IMR-90 (cell line): ENCODE measurements around the gene MPPED2. TPM values are rescaled to one million over a fixed set of nuclear protein-coding genes. Genes with fewer than 3 reads are reported as not detected.

Experiments
- ATAC-seq: fragments of 200-7000 bp; cut with Tn5 transposase; 2 replicates; pipeline ENCODE4 v1.9.1; 2020; ENCODE audit warnings: low read depth, mild to moderate bottlenecking, moderate library complexity
- BruUV-seq: library from RNA; stranded (reverse); fragments of 400-500 nt; replicated peaks from 2 replicates; lab custom pipeline; 2021; lab: Mats Ljungman, UMichigan
- CTCF ChIA-PET: fragments of 300-600 bp; formaldehyde crosslinking; extraction: SDS; loops from one replicate; lab custom pipeline; 2021; ENCODE audit warnings: antibody characterized with exemption; lab: Yijun Ruan, JAX
- POLR2A ChIA-PET: fragments of 300-600 bp; sonication (Branson Sonifier 250); formaldehyde crosslinking; loops from one replicate; lab custom pipeline; 2022; ENCODE audit warnings: antibody characterized with exemption; ENCODE audit not compliant: unreplicated experiment; lab: Charles Lee
- DNase-seq: peaks from one replicate; pipeline ENCODE4 v3.0.0; 2013
- H2AFZ ChIP-seq: replicated peaks from 2 replicates; pipeline ENCODE3; 2013; ENCODE audit warnings: low read length, mild to moderate bottlenecking; ENCODE audit not compliant: poor library complexity
- H2AK5ac ChIP-seq: 2 replicates; pipeline ENCODE4 v1.6.1; 2013; ENCODE audit warnings: low read depth, low read length, inconsistent platforms
- H2AK9ac ChIP-seq: replicated peaks from 2 replicates; pipeline ENCODE3; 2013; ENCODE audit warnings: mild to moderate bottlenecking, low read depth, low read length, moderate library complexity; ENCODE audit not compliant: poor library complexity
- H2BK120ac ChIP-seq: 2 replicates; pipeline ENCODE4 v1.6.1; 2013; ENCODE audit warnings: low read depth, low read length, inconsistent platforms
- H2BK15ac ChIP-seq: 3 replicates; pipeline ENCODE4 v1.6.1; 2013; ENCODE audit warnings: low read depth, low read length, inconsistent platforms
- H2BK20ac ChIP-seq: 2 replicates; pipeline ENCODE4 v1.6.1; 2013; ENCODE audit warnings: low read depth, mild to moderate bottlenecking, inconsistent platforms, low read length, moderate library complexity
- H2BK5ac ChIP-seq: 2 replicates; pipeline ENCODE4 v1.6.1; 2013; ENCODE audit warnings: mild to moderate bottlenecking, low read depth, low read length, inconsistent platforms; ENCODE audit not compliant: poor library complexity, severe bottlenecking
- H3K14ac ChIP-seq: replicated peaks from 2 replicates; pipeline ENCODE4 v1.6.1; 2013; ENCODE audit warnings: low read depth, low read length, inconsistent platforms
- H3K18ac ChIP-seq: 2 replicates; pipeline ENCODE4 v1.6.1; 2013; ENCODE audit warnings: low read depth, low read length, control low read depth
- H3K23ac ChIP-seq: 2 replicates; pipeline ENCODE4 v1.6.1; 2013; ENCODE audit warnings: low read depth, low read length, inconsistent platforms
- H3K27ac ChIP-seq: 2 replicates; pipeline ENCODE4 v1.5.1; 2013; ENCODE audit warnings: mild to moderate bottlenecking, control low read depth, low read length; ENCODE audit not compliant: insufficient read depth
- H3K27me3 ChIP-seq: 2 replicates; pipeline ENCODE4 v1.6.1; 2013; ENCODE audit warnings: low read length; ENCODE audit not compliant: control insufficient read depth, insufficient read depth
- H3K36me3 ChIP-seq: 2 replicates; pipeline ENCODE4 v1.6.1; 2013; ENCODE audit warnings: low read length, mixed read lengths; ENCODE audit not compliant: control insufficient read depth, insufficient read depth
- H3K4ac ChIP-seq: 2 replicates; pipeline ENCODE4 v1.6.1; 2013; ENCODE audit warnings: low read depth, low read length, inconsistent platforms
- H3K4me1 ChIP-seq: 2 replicates; pipeline ENCODE4 v1.6.1; 2013; ENCODE audit warnings: low read length, mixed read lengths; ENCODE audit not compliant: control insufficient read depth, insufficient read depth
- H3K4me2 ChIP-seq: 2 replicates; pipeline ENCODE4 v1.6.1; 2013; ENCODE audit warnings: low read depth, mild to moderate bottlenecking, control low read depth, low read length, moderate library complexity
- H3K4me3 ChIP-seq: 2 replicates; pipeline ENCODE4 v1.5.1; 2013; ENCODE audit warnings: low read depth, mild to moderate bottlenecking, control low read depth, low read length, moderate library complexity; ENCODE audit not compliant: insufficient read depth
- H3K56ac ChIP-seq: 2 replicates; pipeline ENCODE4 v1.6.1; 2013; ENCODE audit warnings: low read length, inconsistent platforms; ENCODE audit not compliant: insufficient read depth; ENCODE audit errors: extremely low read depth
- H3K79me1 ChIP-seq, 2 experiments: 2 replicates each; pipeline ENCODE4 v1.6.1; 2013; ENCODE audit warnings: low read length in 2 of 2, inconsistent platforms in 1 of 2, low read depth in 1 of 2
- H3K9ac ChIP-seq: 2 replicates; pipeline ENCODE4 v1.6.1; 2013; ENCODE audit warnings: low read depth, low read length, control low read depth
- H3K9me1 ChIP-seq: 2 replicates; pipeline ENCODE4 v1.6.1; 2013; ENCODE audit warnings: low read length, inconsistent platforms; ENCODE audit not compliant: insufficient read depth
- H3K9me3 ChIP-seq: 2 replicates; pipeline ENCODE4 v1.6.1; 2013; ENCODE audit warnings: low read length; ENCODE audit not compliant: control insufficient read depth, insufficient read depth
- H4K20me1 ChIP-seq: 2 replicates; pipeline ENCODE4 v1.6.1; 2013; ENCODE audit warnings: low read length, inconsistent platforms; ENCODE audit not compliant: insufficient read depth
- H4K5ac ChIP-seq: 2 replicates; pipeline ENCODE4 v1.6.1; 2013; ENCODE audit warnings: mild to moderate bottlenecking, low read depth, low read length, control low read depth
- H4K8ac ChIP-seq, 2 experiments: 2 replicates each; pipeline ENCODE4 v1.6.1; 2013; ENCODE audit warnings: low read depth in 2 of 2, low read length in 2 of 2, control low read depth in 1 of 2, inconsistent platforms in 1 of 2
- H4K91ac ChIP-seq: 2 replicates; pipeline ENCODE4 v1.6.1; 2013; ENCODE audit warnings: low read depth, low read length, inconsistent platforms; ENCODE audit not compliant: insufficient read depth
- BHLHE40 ChIP-seq: fragments of 150-350 bp; IDR thresholded peaks from 2 replicates; pipeline ENCODE4 v1.6.1; 2016; ENCODE audit warnings: mild to moderate bottlenecking, low read depth, low read length
- CEBPB ChIP-seq: IDR thresholded peaks from 2 replicates; pipeline ENCODE4 v1.6.1; 2012; ENCODE audit warnings: low read depth, low read length, improper control_type of control experiment
- CHD1 ChIP-seq: IDR thresholded peaks from 2 replicates; pipeline ENCODE4 v1.6.1; 2012; ENCODE audit warnings: low read depth, low read length, improper control_type of control experiment
- CTCF ChIP-seq: conservative IDR thresholded peaks from 2 replicates; pipeline ENCODE4 v1.5.1; 2012; ENCODE audit warnings: mild to moderate bottlenecking, low read depth, low read length, improper control_type of control experiment
- ELK1 ChIP-seq: fragments of 150-350 bp; IDR thresholded peaks from 2 replicates; pipeline ENCODE4 v1.6.1; 2016; ENCODE audit warnings: low read depth, mild to moderate bottlenecking, low read length, moderate library complexity, borderline replicate concordance
- FOS ChIP-seq: fragments of 150-350 bp; IDR thresholded peaks from 2 replicates; pipeline ENCODE4 v1.6.1; 2016; ENCODE audit warnings: low read depth, low read length
- MAFK ChIP-seq: IDR thresholded peaks from 2 replicates; pipeline ENCODE4 v1.6.1; 2012; ENCODE audit warnings: low read depth, low read length, improper control_type of control experiment
- MAZ ChIP-seq: IDR thresholded peaks from 2 replicates; pipeline ENCODE4 v1.6.1; 2012; ENCODE audit warnings: low read depth, mild to moderate bottlenecking, low read length, improper control_type of control experiment, moderate library complexity, borderline replicate concordance
- MXI1 ChIP-seq: IDR thresholded peaks from 2 replicates; pipeline ENCODE4 v1.6.1; 2012; ENCODE audit warnings: low read depth, mild to moderate bottlenecking, low read length, moderate library complexity, borderline replicate concordance
- NFE2L2 ChIP-seq: fragments of 150-350 bp; IDR thresholded peaks from 2 replicates; pipeline ENCODE4 v1.6.1; 2016; ENCODE audit warnings: low read depth, mild to moderate bottlenecking, low read length
- POLR2A ChIP-seq: IDR thresholded peaks from 2 replicates; pipeline ENCODE4 v1.6.1; 2012; ENCODE audit warnings: mild to moderate bottlenecking, low read depth, low read length
- RAD21 ChIP-seq: IDR thresholded peaks from 2 replicates; pipeline ENCODE4 v1.6.1; 2012; ENCODE audit warnings: low read length, improper control_type of control experiment
- RCOR1 ChIP-seq: IDR thresholded peaks from 2 replicates; pipeline ENCODE4 v1.6.1; 2012; ENCODE audit warnings: mild to moderate bottlenecking, low read length, improper control_type of control experiment; ENCODE audit not compliant: insufficient replicate concordance
- RFX5 ChIP-seq: IDR thresholded peaks from 2 replicates; pipeline ENCODE4 v1.8.0; 2012; ENCODE audit warnings: low read depth, mild to moderate bottlenecking, low read length, moderate library complexity
- SMC3 ChIP-seq: fragments of 150-350 bp; IDR thresholded peaks from 2 replicates; pipeline ENCODE4 v1.6.1; 2016; ENCODE audit warnings: low read depth, mild to moderate bottlenecking, antibody characterized with exemption, low read length, moderate library complexity
- USF2 ChIP-seq: fragments of 150-350 bp; IDR thresholded peaks from 2 replicates; pipeline ENCODE4 v1.6.1; 2017; ENCODE audit warnings: mild to moderate bottlenecking, antibody characterized with exemption, low read length, low read depth
- dilution Hi-C: fragments of 300-500 bp; cut with HindIII; formaldehyde crosslinking; loops from one replicate; pipeline ENCODE4 v1.14.3; 2018; ENCODE audit warnings: low sequenced_read_pairs; ENCODE audit not compliant: unreplicated experiment
- in situ Hi-C: fragments of 300-500 bp; cut with MboI; formaldehyde crosslinking; loops from 3 replicates; pipeline ENCODE4 v1.14.3; 2019; ENCODE audit warnings: low sequenced_read_pairs, inconsistent platforms, mixed read lengths
- intact Hi-C: fragments of 100-400 bp; cut with micrococcal nuclease; formaldehyde crosslinking; loops from 2 replicates; pipeline ENCODE4 v1.10.0; 2022
- polyA plus RNA-seq, 3 experiments: library from polyadenylated mRNA; depleted of rRNA; stranded (reverse); fragments of >200 nt; gene quantifications; 2 replicates each; pipeline ENCODE4 v1.2.3, GENCODE V29; 2012; ENCODE audit warnings: low replicate concordance in 1 of 3
- total RNA-seq: library from RNA; depleted of rRNA; stranded (reverse); fragments of >200 nt; gene quantifications from 2 replicates; pipeline ENCODE4 v1.2.3, GENCODE V29; 2012

Gene MPPED2
- total and polyA plus RNA-seq, 2 of the 4 experiments (the other 2 are of a cell fraction): 0.10 TPM; not detected in 1

DNA sequence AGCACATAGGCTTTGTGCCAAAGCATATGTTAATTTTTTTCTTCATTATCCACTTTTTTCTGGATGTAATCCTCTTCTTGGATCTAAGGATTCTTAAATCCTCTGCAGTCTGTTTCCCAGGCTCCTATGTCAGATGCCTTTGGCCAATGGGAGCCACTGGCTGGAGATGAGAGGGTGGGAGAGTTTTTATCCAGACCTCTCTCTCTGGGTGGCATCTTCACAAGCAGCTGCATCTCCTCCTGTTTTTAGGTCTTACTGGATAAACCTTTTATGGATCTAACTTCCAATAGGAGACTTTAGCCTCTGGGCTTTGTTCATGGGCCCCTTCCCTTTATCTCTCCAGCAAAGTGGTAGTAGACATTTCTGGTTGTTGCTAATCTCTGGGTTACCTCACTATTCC is 22.4 kb upstream of the MPPED2 start:
- H3K9ac ChIP-seq: no peak overlapping the region
- no peaks in the 10 kb centered on the region for H3K4me1 ChIP-seq
- intact Hi-C loops (no loop called here), dilution Hi-C loops (no loop called here), in situ Hi-C loops (no loop called here)
- CTCF ChIA-PET: no interaction called here
- no peaks in the 10 kb centered on the region for H3K9me1 ChIP-seq
- H3K56ac ChIP-seq: no peak overlapping the region
- DNase-seq: no peak
- no peaks in the 10 kb centered on the region for H3K36me3 ChIP-seq
- H3K4me3 ChIP-seq: no peak overlapping the region
- no peak overlapping the region for H3K4ac ChIP-seq
- no peaks in the 10 kb centered on the region for H3K79me1 ChIP-seq
- no peak overlapping the region for H3K4me2 ChIP-seq
- no peak overlapping the region for H2BK5ac ChIP-seq
- no peak overlapping the region for H2BK15ac ChIP-seq
- no peak overlapping the region for H3K18ac ChIP-seq
- no peak overlapping the region for H4K8ac ChIP-seq
- H3K14ac ChIP-seq: no peak overlapping the region
- TF ChIP-seq RCOR1 (no peak), USF2 (no peak), CHD1 (no peak), MXI1 (no peak), ELK1 (no peak), MAZ (no peak), NFE2L2 (no peak), CEBPB (no peak), RFX5 (no peak), POLR2A (no peak), SMC3 (no peak), FOS (no peak), BHLHE40 (no peak), CTCF (no peak), RAD21 (no peak), MAFK (no peak)
- H4K5ac ChIP-seq: no peak overlapping the region
- no peak overlapping the region for H4K91ac ChIP-seq
- H3K23ac ChIP-seq: no peak overlapping the region
- H3K27ac ChIP-seq: no peak overlapping the region
- BruUV-seq: no TSS peak
- H3K27me3 ChIP-seq: no peaks in the 10 kb centered on the region
- no peaks in the 10 kb centered on the region for H4K20me1 ChIP-seq
- no peak for ATAC-seq
- H2AK5ac ChIP-seq: no peak overlapping the region
- POLR2A ChIA-PET: no interaction called here
- H2AFZ ChIP-seq: no peak overlapping the region
- H2AK9ac ChIP-seq: no peak overlapping the region
- H3K9me3 ChIP-seq: no peaks in the 10 kb centered on the region
- no peak overlapping the region for H2BK120ac ChIP-seq
- no peak overlapping the region for H2BK20ac ChIP-seq
